Endometrial microvascular endothelial cells (primary cell): Measurements from ENCODE around the gene STK32B. TPM values are rescaled to one million over a fixed set of nuclear protein-coding genes. Genes with fewer than 3 reads are reported as not detected.
"Not testable (repeated sequence)": the region's sequence is repeated elsewhere in the genome, so short reads cannot be mapped to it uniquely, and the experiment has no call there.

Experiments used
- in situ Hi-C: cut with HindIII; loops from 2 replicates; pipeline ENCODE4 v1.10.0; 2017; ENCODE audit warnings: low sequenced_read_pairs, low pct_unique_long_range_greater_than_20kb; ENCODE audit errors: inconsistent ontology term
- total RNA-seq: library from RNA; depleted of rRNA; stranded (reverse); fragments of >200 nt; gene quantifications from one replicate; pipeline ENCODE4 v1.2.3, GENCODE V29; 2015; ENCODE audit errors: inconsistent ontology term

The STK32B gene
- total RNA-seq, 1 donor from 2014 or later: 9.5 TPM

DNA sequence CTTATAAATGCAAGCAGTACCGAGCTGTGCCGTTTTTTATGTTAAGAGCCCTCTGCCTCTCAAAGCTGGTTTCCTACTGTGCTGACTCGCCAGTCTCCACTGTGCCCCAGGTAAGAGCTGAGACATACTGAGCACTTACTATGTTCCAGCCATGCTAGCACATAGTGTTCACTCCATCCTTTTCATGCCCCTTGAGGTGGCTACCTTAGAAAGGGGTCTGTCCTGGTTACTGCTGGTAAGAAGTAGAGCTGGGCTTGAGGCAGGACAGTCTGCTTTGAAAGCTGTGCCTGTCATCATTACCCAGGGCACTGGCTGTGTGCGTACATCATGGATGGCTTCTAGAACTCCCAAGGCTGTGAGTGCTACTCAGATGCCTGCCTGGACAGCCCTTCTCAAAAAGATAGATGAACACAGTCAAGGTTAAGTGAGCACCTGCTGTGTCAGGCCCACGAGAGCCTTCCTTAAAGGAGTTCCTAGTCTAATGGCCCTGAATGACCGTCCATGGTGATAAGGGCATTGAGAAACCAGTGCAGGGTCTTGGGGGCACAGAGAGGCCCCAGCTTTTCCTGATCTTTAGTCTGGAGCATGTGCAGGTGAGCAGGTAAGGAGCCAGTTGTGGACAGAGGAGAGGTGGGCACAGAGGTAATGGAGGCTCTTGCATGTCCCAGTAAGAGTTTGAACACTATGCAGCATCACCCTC, 1.6 kb downstream of the STK32B start:
- in situ Hi-C loops: no loop called here

DNA sequence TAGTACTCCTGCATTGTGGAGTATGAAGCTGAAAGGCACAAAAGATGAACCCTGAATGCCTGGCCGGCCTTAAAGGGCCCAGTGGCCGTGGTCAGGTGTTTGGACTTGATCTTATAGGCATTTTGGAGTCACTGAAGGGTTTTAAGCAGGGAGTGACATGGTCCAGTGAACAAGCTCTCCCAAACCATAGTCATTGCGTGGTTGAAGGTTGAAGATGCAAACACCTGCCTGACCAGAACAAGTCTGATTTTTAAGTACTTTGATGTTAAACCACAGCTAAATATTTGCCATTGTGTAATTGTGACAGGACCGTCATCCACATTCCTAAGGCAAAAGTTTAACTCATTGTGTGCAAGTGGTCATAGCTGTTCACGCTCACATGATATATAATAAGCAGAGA, 3.3 kb downstream of the STK32B start:
- in situ Hi-C loops: no loop called here

DNA sequence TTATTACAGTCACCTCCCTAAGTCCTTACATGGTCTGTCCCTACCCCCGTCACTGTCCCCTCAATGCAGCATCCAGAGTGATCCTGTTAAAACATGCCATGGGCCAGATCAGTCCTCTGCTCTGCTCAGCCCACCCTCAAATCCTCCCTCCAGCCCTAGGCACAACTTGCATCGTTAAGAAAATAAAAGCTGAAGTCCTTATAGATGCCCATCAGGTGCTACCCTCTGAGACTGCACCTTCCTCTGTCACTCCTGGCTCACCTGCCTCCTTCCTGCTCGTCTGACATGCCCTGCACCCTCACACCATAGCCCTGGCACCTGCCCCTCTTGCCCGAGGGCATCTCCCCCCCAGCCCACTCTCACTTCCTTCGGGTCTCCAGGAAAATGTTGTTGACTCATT, 4.1 kb downstream of the STK32B start:
- in situ Hi-C loops: no loop called here

DNA sequence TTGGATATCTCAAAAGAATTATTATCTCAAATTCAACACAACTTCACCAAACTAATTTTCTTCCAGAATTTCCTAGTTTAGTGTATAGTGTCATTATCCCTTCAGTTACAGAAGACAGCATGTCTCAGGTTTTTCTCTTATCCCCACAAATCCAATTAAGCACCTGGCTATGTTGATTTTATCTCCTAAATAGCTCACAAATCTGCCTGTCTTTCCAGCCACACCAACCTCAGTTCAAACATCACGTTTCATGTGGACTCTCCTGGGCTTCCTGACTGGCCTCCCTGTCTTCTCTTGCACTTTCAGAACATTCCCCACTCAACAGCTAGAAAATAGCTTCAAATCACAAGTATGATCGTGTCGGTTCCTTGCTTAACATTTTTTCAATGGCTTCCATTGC, 14.8 kb downstream of the STK32B start:
- in situ Hi-C loops: no loop called here

DNA sequence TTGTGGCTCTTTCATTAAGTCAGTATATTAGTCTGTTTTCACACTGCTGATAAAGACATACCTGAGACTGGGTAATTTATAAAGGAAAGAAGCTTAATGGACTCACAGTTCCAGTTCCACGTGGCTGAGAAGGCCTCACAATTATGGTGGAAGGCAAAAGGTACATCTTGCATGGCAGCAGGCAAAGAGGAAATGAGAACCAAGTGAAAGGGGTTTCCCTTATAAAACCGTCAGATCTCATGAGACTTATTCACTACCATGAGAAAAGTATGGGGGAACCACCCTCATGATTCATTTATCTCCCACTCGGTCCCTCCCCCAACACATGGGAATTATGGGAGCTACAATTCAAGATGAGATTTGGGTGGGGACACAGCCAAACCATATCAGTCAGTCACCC, 15.7 kb downstream of the STK32B start:
- in situ Hi-C loops: not testable (repeated sequence)

DNA sequence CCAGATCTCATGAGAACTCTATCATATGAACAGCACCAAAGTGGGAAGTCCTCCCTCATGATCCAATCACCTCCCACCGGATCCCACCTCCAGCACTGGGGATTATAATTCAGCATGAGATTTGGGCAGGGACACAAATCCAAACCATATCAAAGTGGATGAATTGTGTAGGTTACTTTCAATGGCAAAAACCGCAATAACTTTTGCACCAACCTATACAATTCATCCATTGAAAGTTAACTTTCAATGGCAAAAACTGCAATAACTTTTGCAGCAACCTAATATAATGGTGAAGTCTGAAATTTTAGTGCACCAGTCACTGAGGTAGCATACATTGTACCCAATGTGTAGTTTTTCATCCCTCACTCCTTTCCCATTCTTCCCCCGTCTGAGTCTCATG, 16.6 kb downstream of the STK32B start:
- in situ Hi-C loops: no loop called here

DNA sequence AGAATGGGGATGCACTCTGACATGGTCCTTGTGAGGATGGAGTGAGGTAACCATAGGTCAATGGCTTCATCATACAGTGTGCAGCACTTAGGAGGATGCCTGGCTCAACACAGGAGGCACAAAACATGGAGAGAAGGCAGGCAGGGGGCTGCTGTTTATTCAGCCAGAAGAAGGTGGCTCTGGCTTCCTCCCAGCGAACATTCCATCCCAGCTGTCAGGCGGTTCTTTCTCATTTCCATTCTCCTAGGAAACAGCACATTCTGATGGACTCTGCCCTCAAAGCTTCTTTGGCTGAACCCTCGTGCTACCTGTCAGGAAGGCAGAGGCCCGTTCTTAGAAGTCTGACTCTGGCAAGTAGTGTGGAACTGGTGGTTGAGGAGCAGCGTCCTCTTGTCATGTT, 18.6 kb downstream of the STK32B start:
- in situ Hi-C loops: no loop called here

DNA sequence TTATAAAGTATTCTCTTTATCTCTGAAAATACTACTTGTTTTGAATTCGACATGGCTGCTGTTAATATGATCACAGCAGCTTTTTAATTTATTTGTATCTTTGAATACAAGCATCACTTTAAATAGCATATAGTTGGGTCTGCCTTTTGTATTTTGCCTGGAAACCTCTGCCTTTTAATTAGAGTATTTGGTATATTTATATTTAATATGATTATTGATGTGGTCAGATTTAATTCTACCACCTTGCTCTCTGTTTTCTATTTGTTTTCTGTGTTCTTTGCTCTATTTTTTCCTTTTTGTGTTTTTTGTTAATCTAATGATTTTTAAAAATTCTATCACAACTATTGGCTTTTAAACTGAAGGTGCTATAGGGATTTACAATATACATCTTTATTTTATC, 21.7 kb downstream of the STK32B start:
- in situ Hi-C loops: no loop called here

DNA sequence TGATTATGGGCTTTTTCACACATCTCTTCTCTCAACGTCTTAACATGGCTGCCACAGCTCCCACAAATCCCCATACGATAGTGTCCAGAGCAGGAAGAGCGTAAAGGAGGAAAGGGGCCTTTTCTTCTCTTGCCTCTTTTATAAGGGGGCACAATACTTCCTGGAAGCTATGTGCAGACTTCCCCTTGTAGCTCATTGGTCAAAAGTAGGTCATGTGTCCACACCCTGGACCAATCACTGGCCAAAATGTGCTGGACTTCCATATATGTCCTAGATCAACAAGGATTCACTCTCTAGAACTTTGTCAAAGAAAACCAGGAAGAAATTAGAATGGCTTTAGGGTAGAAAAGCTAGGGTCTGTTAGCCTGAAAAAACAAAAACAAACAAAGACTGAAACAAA, 26.7 kb downstream of the STK32B start:
- in situ Hi-C loops: no loop called here

DNA sequence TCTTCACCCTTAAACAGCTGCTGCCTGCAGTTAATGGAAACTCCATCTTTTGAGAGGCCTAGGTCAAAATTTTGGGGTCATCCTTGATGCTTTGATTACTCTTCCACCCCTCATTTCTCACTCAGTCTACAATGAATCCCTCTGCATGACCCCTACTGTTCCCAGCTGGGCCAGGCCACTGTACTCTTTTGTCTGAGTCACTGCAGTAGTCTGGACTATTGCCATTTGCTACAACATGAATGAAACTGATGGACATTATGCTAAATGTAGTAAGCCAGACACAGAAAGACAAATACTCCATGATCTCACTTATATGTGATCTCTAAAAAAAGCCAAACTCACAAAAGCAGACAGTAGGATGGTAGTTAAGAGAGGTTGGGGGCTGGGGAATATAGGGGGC, 28.3 kb downstream of the STK32B start:
- in situ Hi-C loops: no loop called here

DNA sequence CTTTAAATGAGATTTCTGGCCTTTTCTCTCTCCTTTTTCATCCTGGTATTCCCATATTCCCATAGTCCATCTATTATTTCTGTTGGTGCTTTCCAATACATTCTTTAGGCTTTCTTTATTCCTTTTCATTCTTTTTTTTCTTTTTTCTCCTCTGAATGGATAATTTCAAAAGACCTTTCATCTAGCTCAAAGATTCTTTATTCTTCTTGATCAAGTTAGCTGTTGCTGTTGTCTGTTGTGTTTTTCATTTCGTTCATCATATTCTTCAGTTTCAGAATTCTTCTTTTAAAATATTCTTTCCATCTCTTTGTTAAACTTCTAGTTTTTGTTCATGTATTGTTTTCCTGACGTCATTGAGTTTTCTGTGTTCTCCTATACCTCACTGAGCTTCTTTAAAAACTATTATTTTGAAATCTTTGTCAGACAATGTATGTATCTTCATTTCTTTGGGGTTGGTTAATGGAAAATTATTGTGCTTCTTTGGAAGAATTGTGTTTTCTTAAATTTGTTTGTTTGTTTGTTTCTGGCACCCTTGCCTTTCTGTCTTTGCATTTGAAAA, 30.2 kb downstream of the STK32B start:
- in situ Hi-C loops: no loop called here

DNA sequence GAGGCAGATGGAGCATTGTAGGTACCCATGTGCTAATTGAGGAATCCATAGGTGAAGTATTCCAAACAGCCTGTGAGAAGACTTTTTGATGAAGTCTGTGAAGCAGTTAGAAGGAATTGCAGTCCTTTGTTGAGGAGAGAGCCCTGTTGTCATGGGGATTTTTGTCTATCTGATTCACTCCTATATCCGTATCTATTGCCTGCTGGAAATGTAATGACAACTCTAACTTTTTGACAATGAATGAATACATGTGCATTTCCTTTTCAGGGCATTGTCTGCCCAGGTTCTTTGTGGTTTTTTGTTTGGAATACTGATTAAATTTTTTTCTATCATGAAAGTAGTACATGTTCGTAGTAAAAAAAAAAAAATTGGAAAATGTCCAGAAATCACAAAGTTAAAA, 31.1 kb downstream of the STK32B start:
- in situ Hi-C loops: no loop called here

DNA sequence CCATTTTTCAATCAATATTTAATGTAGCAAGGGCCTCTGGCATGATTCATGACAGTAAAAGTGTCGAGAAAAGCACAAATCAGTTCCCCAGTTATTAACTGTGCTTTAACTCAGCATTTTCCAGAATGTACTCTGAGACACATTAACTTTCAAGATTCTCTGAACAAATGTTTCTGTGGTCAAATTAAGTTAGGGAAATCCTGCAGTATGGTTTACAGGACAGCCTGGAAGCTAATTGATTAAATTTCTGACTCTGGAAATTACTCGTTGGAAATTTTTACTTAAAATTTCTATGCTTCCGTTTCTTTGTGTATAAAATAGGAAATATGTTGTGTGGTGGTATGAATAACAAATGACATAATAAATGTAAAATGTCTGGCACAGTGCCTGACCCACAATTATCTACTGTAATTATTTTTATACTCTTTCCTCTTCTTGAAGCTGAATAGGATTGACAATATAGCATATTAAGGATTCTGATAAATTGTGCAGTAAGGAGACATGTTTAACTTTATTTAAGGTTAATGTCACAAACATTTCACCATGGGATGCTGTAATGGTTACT, 33.7 kb downstream of the STK32B start:
- in situ Hi-C loops: no loop called here

DNA sequence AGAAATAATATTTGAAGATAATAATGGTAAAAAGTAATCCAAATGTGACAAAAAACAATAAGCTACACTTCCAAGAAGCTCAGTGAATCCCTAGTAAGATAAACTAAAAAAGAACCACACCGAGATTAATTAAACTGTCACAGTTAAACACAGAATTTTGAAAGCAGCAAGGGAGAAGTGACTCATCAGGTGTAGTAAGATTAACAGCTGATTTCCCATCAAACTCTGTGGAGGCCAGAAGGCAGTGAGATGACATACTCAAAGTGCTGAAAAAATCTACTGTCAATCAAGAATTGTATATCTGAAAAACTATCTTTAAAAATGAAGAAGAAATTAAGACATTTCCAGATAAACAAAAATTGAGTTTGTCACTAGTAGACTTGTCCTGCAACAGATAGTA, 35.3 kb downstream of the STK32B start:
- in situ Hi-C loops: no loop called here

DNA sequence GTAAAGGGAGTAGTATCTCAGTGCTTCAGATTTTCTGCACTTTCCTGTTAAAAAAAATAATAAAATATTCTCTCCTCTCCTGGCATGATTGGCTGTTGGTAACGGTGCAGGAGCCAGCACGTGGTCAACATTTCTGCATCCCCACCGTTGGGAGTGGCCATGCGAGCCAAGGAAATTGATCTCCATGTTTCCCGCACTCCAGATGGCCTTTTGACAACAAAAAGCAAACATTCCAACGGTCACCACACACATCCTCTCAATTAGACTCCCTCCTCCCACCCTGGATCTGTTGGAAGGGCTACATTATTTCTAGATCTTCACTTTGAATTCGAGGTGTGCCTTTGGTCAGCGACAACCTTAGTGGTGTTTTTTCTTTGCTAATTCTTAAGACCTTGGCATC, 45.0 kb downstream of the STK32B start:
- in situ Hi-C loops: no loop called here

DNA sequence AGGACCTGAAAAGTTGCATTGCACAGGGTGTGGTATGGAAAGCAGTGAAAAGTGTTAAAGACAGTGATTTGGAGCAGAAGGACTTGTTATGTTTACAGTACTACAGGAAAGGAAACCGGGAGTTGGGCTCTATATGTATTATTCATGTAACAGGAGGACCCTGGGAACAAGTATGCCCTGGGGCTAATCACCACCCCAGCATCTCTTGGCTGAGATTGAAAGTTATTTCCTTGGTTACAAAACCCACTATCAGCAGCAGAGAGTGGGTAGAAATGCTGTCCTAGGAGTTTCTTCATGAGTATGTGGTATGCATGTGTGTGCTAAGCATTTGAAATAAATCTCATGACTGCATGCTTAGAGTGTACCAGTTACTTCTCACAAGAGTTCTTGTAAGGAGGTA, 46.9 kb downstream of the STK32B start:
- in situ Hi-C loops: no loop called here

DNA sequence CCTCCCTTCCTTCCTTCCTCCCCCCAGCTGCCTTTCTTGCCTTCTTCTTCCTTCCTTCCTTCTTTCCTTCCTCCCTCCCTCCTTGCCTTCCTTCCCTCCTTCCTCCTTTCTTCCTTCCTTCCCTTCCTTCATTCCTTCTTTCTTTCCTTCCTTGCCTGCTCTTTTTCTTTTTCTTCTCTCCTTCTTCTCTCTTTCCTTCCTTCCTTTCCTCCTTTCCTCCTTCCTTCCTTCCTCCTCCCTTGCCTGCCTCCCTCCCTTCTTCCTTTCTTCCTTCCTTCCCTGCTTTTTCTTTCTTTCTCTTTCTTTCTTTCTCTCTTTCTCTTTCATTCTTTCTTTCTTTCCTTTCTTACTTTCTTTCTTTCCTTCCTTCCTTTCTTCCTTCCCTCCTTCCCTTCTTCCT, 49.1 kb downstream of the STK32B start:
- in situ Hi-C loops: no loop called here

DNA sequence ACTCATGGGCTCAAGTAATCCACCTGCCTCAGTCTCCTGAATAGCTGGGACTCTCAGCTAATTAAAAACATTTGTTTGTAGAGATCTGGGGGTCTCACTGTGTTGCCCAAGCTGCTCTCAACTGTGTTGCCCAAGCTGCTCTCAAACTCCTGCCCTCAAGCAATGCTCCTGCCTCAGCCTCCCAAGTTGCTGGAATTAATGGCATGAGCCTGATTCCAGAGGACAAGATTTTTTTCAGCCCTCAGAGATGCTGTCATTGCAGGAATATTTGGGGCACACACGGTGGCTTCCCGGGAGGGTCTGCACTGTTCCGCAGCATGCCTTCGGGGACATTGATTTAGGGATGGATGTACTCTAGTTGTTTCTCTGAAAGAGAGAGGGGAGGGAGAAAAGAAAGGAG, 49.7 kb downstream of the STK32B start:
- in situ Hi-C loops: no loop called here

DNA sequence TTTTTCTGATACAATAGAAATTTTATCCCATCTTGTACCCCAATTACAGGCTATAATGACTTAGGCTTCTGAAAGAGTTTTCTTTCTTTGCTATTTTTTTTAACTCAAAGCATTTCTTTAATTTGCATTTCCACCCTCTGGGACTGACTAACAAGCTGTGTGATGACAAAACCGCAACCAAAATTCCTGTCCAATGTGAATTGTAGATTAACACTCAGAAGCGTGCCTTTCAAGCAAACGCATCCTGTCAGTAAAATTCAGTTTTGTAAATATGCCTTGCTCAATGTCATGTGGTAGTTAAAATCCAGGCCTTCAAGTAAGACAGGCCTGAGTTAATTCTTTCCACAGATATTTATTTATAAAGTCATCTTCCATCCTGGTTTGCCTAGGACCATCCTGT, 50.3 kb downstream of the STK32B start:
- in situ Hi-C loops: no loop called here

DNA sequence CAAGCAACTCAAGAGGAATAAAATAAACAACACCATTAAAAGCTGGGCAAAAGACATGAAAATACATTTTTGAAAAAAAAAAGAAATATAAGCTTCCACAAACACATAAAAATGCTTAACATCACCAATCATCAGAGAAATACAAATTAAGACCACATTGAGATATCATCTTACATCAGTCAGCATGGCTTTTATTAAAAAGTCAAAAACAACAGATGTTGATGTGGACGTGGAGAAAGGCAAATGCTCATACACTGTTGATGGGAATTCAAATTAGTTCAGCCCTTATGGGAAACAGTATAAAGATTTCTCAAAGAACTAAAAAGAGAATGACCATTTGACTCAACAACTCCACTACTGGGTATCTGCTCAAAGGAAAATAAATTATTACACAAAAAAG, 59.6 kb downstream of the STK32B start:
- in situ Hi-C loops: no loop called here
